HT1080 (cell line): Measurements from ENCODE around the gene RAB7A. TPM values are rescaled to one million over a fixed set of nuclear protein-coding genes. Genes with fewer than 3 reads are reported as not detected.
"Not testable (repeated sequence)": the region's sequence is repeated elsewhere in the genome, so short reads cannot be mapped to it uniquely, and the experiment has no call there.

ENCODE experiments used
- DNase-seq: peaks from one replicate; pipeline ENCODE4 v3.0.0-alpha.2; 2015; ENCODE audit warnings: low read depth
- total RNA-seq: library from RNA; depleted of rRNA; stranded (reverse); fragments of >200 nt; shearing (Covaris generic); gene quantifications from 2 replicates; pipeline ENCODE4 v1.2.3, GENCODE V29; 2014

RAB7A gene
- total RNA-seq, 1 experiment from 2014 or later, result 196 TPM

- DNase-seq, result no peak
These were observed 15.1 kb upstream of the RAB7A start for GRCh38 chr3:128710816-128711433.

GRCh38 chr3:128712848-128713247, 13.1 kb upstream of the RAB7A start:
- DNase-seq, result no peak

GRCh38 chr3:128714887-128715491, 11.0 kb upstream of the RAB7A start:
- no peak for DNase-seq

GRCh38 chr3:128718892-128719291, 7.1 kb upstream of the RAB7A start:
- DNase-seq, result not testable (repeated sequence)

GRCh38 chr3:128720891-128721290, 5.1 kb upstream of the RAB7A start:
- DNase-seq, result no peak

GRCh38 chr3:128723477-128723876, 2.5 kb upstream of the RAB7A start:
- no peak for DNase-seq

- no peak for DNase-seq
These were observed 398 bp upstream of the RAB7A start for GRCh38 chr3:128725547-128726022.

- no peak for DNase-seq
These were observed 1.1 kb downstream of the RAB7A start for GRCh38 chr3:128727059-128727458.

GRCh38 chr3:128727485-128727884, 1.5 kb downstream of the RAB7A start:
- no peak for DNase-seq

GRCh38 chr3:128727996-128728395, 2.0 kb downstream of the RAB7A start:
- no peak for DNase-seq

- not testable (repeated sequence) for DNase-seq
These were observed 2.5 kb downstream of the RAB7A start for GRCh38 chr3:128728521-128728920.

GRCh38 chr3:128730471-128730870, 4.5 kb downstream of the RAB7A start:
- DNase-seq, result no peak

GRCh38 chr3:128734523-128735189, 8.7 kb downstream of the RAB7A start:
- no peak for DNase-seq

GRCh38 chr3:128735287-128735686, 9.3 kb downstream of the RAB7A start:
- no peak for DNase-seq

- DNase-seq, result no peak
These were observed 9.9 kb downstream of the RAB7A start for GRCh38 chr3:128735884-128736283.

GRCh38 chr3:128736601-128737000, 10.6 kb downstream of the RAB7A start:
- no peak for DNase-seq

GRCh38 chr3:128740621-128741020, 14.6 kb downstream of the RAB7A start:
- no peak for DNase-seq

GRCh38 chr3:128742821-128743594, 17.0 kb downstream of the RAB7A start:
- DNase-seq, result no peak

GRCh38 chr3:128745742-128746141, 19.8 kb downstream of the RAB7A start:
- DNase-seq, result no peak

- no peak for DNase-seq
These were observed 20.9 kb downstream of the RAB7A start for GRCh38 chr3:128746881-128747280.

- no peak for DNase-seq
These were observed 22.6 kb downstream of the RAB7A start for GRCh38 chr3:128748557-128748956.

- no peak for DNase-seq
These were observed 23.1 kb downstream of the RAB7A start for GRCh38 chr3:128749035-128749434.
